HEK293 (cell line): ENCODE data around the gene ARL16.

Experiments
- CTCF ChIA-PET: fragments of 350-600 bp; formaldehyde crosslinking; extraction: SDS; loops from one replicate; lab custom pipeline; 2021; ENCODE audit warnings: antibody characterized with exemption; lab: Yijun Ruan, JAX
- POLR2A ChIA-PET: fragments of 300-600 bp; formaldehyde crosslinking; extraction: SDS; loops from one replicate; lab custom pipeline; 2020; ENCODE audit warnings: antibody characterized with exemption, inconsistent platforms; lab: Yijun Ruan, JAX
- H3K27ac ChIP-seq: fragments of 200-500 bp; sonication (Bioruptor generic); 2 replicates; pipeline ENCODE4 v1.5.1; 2014; ENCODE audit warnings: low read depth, low read length, control low read depth, inconsistent platforms; ENCODE audit errors: extremely low read depth
- H3K36me3 ChIP-seq, 2 experiments: fragments of 200-500 bp in 1 of 2; sonication (Bioruptor generic) in 1 of 2; 1 replicate in 1 of 2; 2 replicates in 1 of 2; pipeline ENCODE4 v1.5.1; 2014 to 2017; ENCODE audit warnings: inconsistent platforms in 2 of 2, low read length in 2 of 2; ENCODE audit not compliant: control insufficient read depth in 2 of 2, insufficient read depth in 1 of 2
- H3K4me1 ChIP-seq: fragments of 200-500 bp; sonication (Bioruptor generic); 2 replicates; pipeline ENCODE4 v1.5.1; 2014; ENCODE audit warnings: mild to moderate bottlenecking, low read length, inconsistent platforms; ENCODE audit not compliant: control insufficient read depth, insufficient read depth
- H3K4me3 ChIP-seq: 2 replicates; pipeline ENCODE4 v1.5.1; 2011; ENCODE audit warnings: low read depth, mild to moderate bottlenecking, control low read depth, low read length, moderate library complexity
- H3K9me3 ChIP-seq: fragments of 200-500 bp; sonication (Bioruptor generic); 2 replicates; pipeline ENCODE4 v1.5.1; 2014; ENCODE audit warnings: low read depth, low read length, inconsistent platforms; ENCODE audit not compliant: control insufficient read depth, insufficient read depth
- GLI4 ChIP-seq: fragments of 450-650 bp; formaldehyde crosslinking; IDR thresholded peaks from 2 replicates; pipeline ENCODE4 v1.5.1; 2016; ENCODE audit warnings: missing biosample characterization, missing genetic modification characterization
- GLIS2 ChIP-seq: fragments of 450-650 bp; formaldehyde crosslinking; IDR thresholded peaks from 2 replicates; pipeline ENCODE4 v1.5.1; 2016; ENCODE audit warnings: missing biosample characterization, missing genetic modification characterization
- KLF1 ChIP-seq: fragments of 450-650 bp; formaldehyde crosslinking; IDR thresholded peaks from 2 replicates; pipeline ENCODE4 v1.5.1; 2016; ENCODE audit warnings: missing biosample characterization, missing genetic modification characterization
- KLF8 ChIP-seq: fragments of 450-650 bp; formaldehyde crosslinking; IDR thresholded peaks from 2 replicates; pipeline ENCODE4 v1.5.1; 2016; ENCODE audit warnings: missing biosample characterization, missing genetic modification characterization
- SP3 ChIP-seq: fragments of 450-650 bp; formaldehyde crosslinking; IDR thresholded peaks from 2 replicates; pipeline ENCODE4 v1.5.1; 2016; ENCODE audit warnings: missing biosample characterization, missing genetic modification characterization
- SP7 ChIP-seq: fragments of 450-650 bp; formaldehyde crosslinking; IDR thresholded peaks from 2 replicates; pipeline ENCODE4 v1.5.1; 2016; ENCODE audit warnings: missing biosample characterization, missing genetic modification characterization
- TCF7L2 ChIP-seq: IDR thresholded peaks from 2 replicates; pipeline ENCODE4 v1.6.1; 2011; ENCODE audit warnings: low read depth, mild to moderate bottlenecking, inconsistent platforms, low read length, moderate library complexity, borderline replicate concordance
- WT1 ChIP-seq: fragments of 450-650 bp; formaldehyde crosslinking; IDR thresholded peaks from 2 replicates; pipeline ENCODE4 v1.5.1; 2016; ENCODE audit warnings: missing biosample characterization, missing genetic modification characterization
- ZBTB48 ChIP-seq: fragments of 450-650 bp; formaldehyde crosslinking; IDR thresholded peaks from 2 replicates; pipeline ENCODE4 v1.5.1; 2016; ENCODE audit warnings: missing biosample characterization, missing genetic modification characterization
- ZBTB8A ChIP-seq: fragments of 450-650 bp; formaldehyde crosslinking; IDR thresholded peaks from 2 replicates; pipeline ENCODE4 v1.5.1; 2016; ENCODE audit warnings: missing biosample characterization, missing genetic modification characterization
- ZNF114 ChIP-seq: fragments of 450-650 bp; formaldehyde crosslinking; IDR thresholded peaks from 2 replicates; pipeline ENCODE4 v1.5.0; 2017; ENCODE audit warnings: missing biosample characterization, missing genetic modification characterization
- ZNF16 ChIP-seq: fragments of 450-650 bp; formaldehyde crosslinking; IDR thresholded peaks from 2 replicates; pipeline ENCODE4 v1.5.1; 2016; ENCODE audit warnings: low read depth, missing biosample characterization, missing genetic modification characterization
- ZNF23 ChIP-seq: fragments of 450-650 bp; formaldehyde crosslinking; IDR thresholded peaks from 2 replicates; pipeline ENCODE4 v1.5.1; 2016; ENCODE audit warnings: missing biosample characterization, missing genetic modification characterization, borderline replicate concordance
- ZNF248 ChIP-seq: fragments of 450-650 bp; formaldehyde crosslinking; IDR thresholded peaks from 2 replicates; pipeline ENCODE4 v1.5.1; 2017; ENCODE audit warnings: missing biosample characterization, missing genetic modification characterization
- ZNF433 ChIP-seq: fragments of 450-650 bp; formaldehyde crosslinking; IDR thresholded peaks from 2 replicates; pipeline ENCODE4 v1.5.1; 2016; ENCODE audit warnings: missing biosample characterization, missing genetic modification characterization, low read depth
- ZNF544 ChIP-seq: fragments of 450-650 bp; formaldehyde crosslinking; IDR thresholded peaks from 2 replicates; pipeline ENCODE4 v1.5.0; 2017; ENCODE audit warnings: missing biosample characterization, missing genetic modification characterization
- ZNF629 ChIP-seq: fragments of 450-650 bp; formaldehyde crosslinking; IDR thresholded peaks from 2 replicates; pipeline ENCODE4 v1.5.1; 2017; ENCODE audit warnings: missing biosample characterization, missing genetic modification characterization
- ZNF639 ChIP-seq: fragments of 450-650 bp; formaldehyde crosslinking; IDR thresholded peaks from 2 replicates; pipeline ENCODE4 v1.5.1; 2016; ENCODE audit warnings: missing biosample characterization, missing genetic modification characterization
- ZNF645 ChIP-seq: fragments of 450-650 bp; formaldehyde crosslinking; IDR thresholded peaks from 2 replicates; pipeline ENCODE4; 2016; ENCODE audit warnings: missing biosample characterization, missing genetic modification characterization
- ZSCAN23 ChIP-seq: fragments of 450-650 bp; formaldehyde crosslinking; IDR thresholded peaks from 2 replicates; pipeline ENCODE4 v1.5.1; 2016; ENCODE audit warnings: missing biosample characterization, missing genetic modification characterization
- ZSCAN30 ChIP-seq: fragments of 450-650 bp; IDR thresholded peaks from 2 replicates; pipeline ENCODE4 v1.5.1; 2018; ENCODE audit warnings: missing biosample characterization, mild to moderate bottlenecking, missing genetic modification characterization, moderate library complexity
- TF ChIP-seq, protein P1 (sequence below): fragments of 450-650 bp; formaldehyde crosslinking; IDR thresholded peaks from 2 replicates; pipeline ENCODE4 v1.5.1; 2016; ENCODE audit warnings: missing biosample characterization, missing genetic modification characterization
- TF ChIP-seq, protein P2 (sequence below): fragments of 450-650 bp; formaldehyde crosslinking; IDR thresholded peaks from 2 replicates; pipeline ENCODE4 v1.5.1; 2016; ENCODE audit warnings: missing biosample characterization, missing genetic modification characterization, borderline replicate concordance
- TF ChIP-seq, protein P3 (sequence below): fragments of 450-650 bp; formaldehyde crosslinking; conservative IDR thresholded peaks from 2 replicates; pipeline ENCODE4 v1.5.1; 2016; ENCODE audit warnings: low read depth, missing biosample characterization, missing genetic modification characterization
- TF ChIP-seq, protein P4 (sequence below): fragments of 450-650 bp; formaldehyde crosslinking; IDR thresholded peaks from 2 replicates; pipeline ENCODE4 v1.5.1; 2016; ENCODE audit warnings: missing biosample characterization, missing genetic modification characterization

ARL16 gene

GRCh38 chr17:81636505-81637288 lies 46.9 kb downstream of the ARL16 start, which contains the start of the genes NPLOC4 and TSPAN10 (continued):
- no peak for TF ChIP-seq ZNF645 (tag by site-specific recombination)
- TF ChIP-seq ZBTB8A (tag by site-specific recombination) = no peak; the same call in 1 of the 2 replicates
- TF ChIP-seq GLI4 = no peak
- no peak for TF ChIP-seq ZNF639
- no peak for TF ChIP-seq TCF7L2
- peak; percentile 52; the same call in 1 of the 2 replicates for TF ChIP-seq GLIS2 (tag by site-specific recombination)
- TF ChIP-seq KLF8 (tag by site-specific recombination) = peak; percentile 77
- TF ChIP-seq ZNF16 (tag by site-specific recombination) = no peak
- TF ChIP-seq, protein P1, sequence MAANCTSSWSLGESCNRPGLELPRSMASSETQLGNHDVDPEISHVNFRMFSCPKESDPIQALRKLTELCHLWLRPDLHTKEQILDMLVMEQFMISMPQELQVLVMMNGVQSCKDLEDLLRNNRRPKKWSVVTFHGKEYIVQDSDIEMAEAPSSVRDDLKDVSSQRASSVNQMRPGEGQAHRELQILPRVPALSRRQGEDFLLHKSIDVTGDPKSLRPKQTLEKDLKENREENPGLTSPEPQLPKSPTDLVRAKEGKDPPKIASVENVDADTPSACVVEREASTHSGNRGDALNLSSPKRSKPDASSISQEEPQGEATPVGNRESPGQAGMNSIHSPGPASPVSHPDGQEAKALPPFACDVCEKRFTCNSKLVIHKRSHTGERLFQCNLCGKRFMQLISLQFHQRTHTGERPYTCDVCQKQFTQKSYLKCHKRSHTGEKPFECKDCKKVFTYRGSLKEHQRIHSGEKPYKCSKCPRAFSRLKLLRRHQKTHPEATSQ (tag by site-specific recombination) = no peak
- peak; percentile 89 for TF ChIP-seq ZSCAN30 (tag by site-specific recombination)
- no peak for TF ChIP-seq ZNF433 (tag by site-specific recombination)
- peak; percentile 69 for TF ChIP-seq SP3
- TF ChIP-seq ZSCAN23 (tag by site-specific recombination) = no peak
- TF ChIP-seq ZNF23 (tag by site-specific recombination) = no peak

DNA sequence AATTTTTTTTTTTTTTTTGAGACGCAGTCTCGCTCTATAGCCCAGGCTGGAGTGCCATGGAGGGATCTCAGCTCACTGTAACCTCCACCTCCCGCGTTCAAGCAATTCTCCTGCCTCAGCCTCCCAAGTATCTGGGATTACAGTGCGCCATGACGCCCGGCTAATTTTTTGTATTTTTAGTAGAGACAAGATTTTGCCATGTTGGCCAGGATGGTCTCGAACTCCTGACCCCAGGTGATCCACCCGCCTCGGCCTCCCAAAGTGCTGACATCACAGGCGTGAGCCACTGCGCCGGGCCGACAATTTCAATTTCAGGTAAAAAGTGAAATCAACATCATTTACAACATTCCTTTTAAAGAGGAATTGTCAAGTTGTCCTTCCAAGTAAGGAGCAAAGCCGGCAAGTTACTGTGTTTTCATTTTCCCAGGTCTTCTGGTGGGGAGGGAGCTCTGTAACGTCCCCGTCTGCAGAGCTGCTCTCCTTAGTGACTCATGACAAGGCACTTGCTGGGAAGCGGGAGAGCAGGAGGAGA lies 47.6 kb downstream of the ARL16 start:
- ChIA-PET POLR2A (interaction anchor here (0.6 to 2.0 kb wide), 10 partner anchors 19 to 413 kb away, joined by 3 to 6 read pairs (median 5); partner anchors contain the start of genes ARL16, CCDC137, CEP131 and HGS), CTCF (interaction anchor here (0.6 to 0.8 kb wide), 4 partner anchors 29 to 1534 kb away, joined by 3 to 5 read pairs (median 4); partner anchors contain the start of genes ARL16 and HGS)
- no peaks in the 10 kb centered on the region for H3K9me3 ChIP-seq
- peak overlapping the region; percentile 98 for H3K27ac ChIP-seq
- H3K36me3 ChIP-seq = peaks cover 6 to 13% of the 10 kb centered on the region in 2 experiments
- H3K4me1 ChIP-seq = peaks cover 9% of the 10 kb centered on the region; the same call in 1 of the 2 replicates
- H3K4me3 ChIP-seq = peak overlapping the region; percentile 83
- TF ChIP-seq ZNF629 = 0 out of 2 replicates have a peak, but pooled peaks have one; percentile 5
- TF ChIP-seq, protein P2, sequence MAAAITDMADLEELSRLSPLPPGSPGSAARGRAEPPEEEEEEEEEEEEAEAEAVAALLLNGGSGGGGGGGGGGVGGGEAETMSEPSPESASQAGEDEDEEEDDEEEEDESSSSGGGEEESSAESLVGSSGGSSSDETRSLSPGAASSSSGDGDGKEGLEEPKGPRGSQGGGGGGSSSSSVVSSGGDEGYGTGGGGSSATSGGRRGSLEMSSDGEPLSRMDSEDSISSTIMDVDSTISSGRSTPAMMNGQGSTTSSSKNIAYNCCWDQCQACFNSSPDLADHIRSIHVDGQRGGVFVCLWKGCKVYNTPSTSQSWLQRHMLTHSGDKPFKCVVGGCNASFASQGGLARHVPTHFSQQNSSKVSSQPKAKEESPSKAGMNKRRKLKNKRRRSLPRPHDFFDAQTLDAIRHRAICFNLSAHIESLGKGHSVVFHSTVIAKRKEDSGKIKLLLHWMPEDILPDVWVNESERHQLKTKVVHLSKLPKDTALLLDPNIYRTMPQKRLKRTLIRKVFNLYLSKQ (tag by site-specific recombination) = no peak
- peak; percentile 24; the same call in 1 of the 2 replicates for TF ChIP-seq WT1 (tag by site-specific recombination)
- no peak for TF ChIP-seq ZNF248 (tag by site-specific recombination)
- no peak for TF ChIP-seq ZNF114
- TF ChIP-seq, protein P3, sequence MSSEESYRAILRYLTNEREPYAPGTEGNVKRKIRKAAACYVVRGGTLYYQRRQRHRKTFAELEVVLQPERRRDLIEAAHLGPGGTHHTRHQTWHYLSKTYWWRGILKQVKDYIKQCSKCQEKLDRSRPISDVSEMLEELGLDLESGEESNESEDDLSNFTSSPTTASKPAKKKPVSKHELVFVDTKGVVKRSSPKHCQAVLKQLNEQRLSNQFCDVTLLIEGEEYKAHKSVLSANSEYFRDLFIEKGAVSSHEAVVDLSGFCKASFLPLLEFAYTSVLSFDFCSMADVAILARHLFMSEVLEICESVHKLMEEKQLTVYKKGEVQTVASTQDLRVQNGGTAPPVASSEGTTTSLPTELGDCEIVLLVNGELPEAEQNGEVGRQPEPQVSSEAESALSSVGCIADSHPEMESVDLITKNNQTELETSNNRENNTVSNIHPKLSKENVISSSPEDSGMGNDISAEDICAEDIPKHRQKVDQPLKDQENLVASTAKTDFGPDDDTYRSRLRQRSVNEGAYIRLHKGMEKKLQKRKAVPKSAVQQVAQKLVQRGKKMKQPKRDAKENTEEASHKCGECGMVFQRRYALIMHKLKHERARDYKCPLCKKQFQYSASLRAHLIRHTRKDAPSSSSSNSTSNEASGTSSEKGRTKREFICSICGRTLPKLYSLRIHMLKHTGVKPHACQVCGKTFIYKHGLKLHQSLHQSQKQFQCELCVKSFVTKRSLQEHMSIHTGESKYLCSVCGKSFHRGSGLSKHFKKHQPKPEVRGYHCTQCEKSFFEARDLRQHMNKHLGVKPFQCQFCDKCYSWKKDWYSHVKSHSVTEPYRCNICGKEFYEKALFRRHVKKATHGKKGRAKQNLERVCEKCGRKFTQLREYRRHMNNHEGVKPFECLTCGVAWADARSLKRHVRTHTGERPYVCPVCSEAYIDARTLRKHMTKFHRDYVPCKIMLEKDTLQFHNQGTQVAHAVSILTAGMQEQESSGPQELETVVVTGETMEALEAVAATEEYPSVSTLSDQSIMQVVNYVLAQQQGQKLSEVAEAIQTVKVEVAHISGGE = 0 out of 2 replicates have a peak, but pooled peaks have one; percentile 21
- no peak for TF ChIP-seq KLF1
- TF ChIP-seq, protein P4, sequence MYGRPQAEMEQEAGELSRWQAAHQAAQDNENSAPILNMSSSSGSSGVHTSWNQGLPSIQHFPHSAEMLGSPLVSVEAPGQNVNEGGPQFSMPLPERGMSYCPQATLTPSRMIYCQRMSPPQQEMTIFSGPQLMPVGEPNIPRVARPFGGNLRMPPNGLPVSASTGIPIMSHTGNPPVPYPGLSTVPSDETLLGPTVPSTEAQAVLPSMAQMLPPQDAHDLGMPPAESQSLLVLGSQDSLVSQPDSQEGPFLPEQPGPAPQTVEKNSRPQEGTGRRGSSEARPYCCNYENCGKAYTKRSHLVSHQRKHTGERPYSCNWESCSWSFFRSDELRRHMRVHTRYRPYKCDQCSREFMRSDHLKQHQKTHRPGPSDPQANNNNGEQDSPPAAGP (tag by site-specific recombination) = peak; percentile 37; the same call in 1 of the 2 replicates
- no peak for TF ChIP-seq ZBTB48 (tag by site-specific recombination)
- no peak for TF ChIP-seq ZNF544
- TF ChIP-seq SP7 = no peak
- TF ChIP-seq TCF7L2 = no peak
